ENCODE results near the gene ZDBF2.

DNA sequence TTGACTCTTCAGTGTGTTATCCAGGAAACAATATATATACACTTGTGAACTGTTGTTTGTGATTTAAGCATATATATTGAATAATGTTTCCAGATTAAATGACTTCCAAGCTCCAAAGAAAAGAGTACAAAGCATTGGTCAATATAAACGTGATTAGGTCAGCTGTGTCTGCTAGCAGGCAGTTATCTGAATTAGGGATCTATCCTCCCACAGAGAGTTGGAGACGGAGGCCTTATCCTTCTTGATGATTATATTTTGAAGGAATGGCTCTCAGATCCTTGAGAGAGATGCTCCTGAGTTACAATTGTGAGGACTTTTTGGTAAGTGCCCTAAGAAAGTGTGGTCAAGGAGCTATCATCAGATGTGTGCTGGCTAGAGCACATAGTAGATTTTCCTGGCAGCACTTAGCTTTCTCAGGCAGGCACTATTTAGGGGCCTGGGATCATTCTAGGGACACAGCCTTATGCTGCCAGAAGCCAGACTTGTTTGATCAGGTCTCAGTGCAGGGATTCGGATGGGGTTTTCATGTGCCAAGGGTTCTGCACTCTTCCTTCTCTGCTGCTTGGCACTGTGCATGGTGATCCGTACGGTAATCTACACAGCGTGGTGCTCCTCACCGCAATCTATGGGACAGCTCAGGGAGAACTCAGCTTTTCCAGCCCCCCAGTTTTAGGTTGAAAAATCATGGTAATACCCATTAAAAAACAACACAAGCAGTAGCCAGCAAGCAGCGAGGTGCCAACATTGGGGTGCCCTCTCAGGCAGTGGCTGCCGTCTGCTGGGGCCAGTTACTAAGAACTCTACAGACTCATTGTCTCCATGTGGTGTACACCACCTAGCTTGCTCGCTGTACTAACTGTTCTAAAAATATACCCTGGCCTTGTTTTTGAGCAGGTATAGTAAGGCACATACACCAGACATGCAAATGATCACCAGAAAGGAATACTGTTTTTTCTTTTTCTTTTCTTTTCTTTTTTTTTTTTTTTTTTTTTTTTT lies 8.0 kb upstream of the ZDBF2 start:
- TF ChIP-seq, protein P1, sequence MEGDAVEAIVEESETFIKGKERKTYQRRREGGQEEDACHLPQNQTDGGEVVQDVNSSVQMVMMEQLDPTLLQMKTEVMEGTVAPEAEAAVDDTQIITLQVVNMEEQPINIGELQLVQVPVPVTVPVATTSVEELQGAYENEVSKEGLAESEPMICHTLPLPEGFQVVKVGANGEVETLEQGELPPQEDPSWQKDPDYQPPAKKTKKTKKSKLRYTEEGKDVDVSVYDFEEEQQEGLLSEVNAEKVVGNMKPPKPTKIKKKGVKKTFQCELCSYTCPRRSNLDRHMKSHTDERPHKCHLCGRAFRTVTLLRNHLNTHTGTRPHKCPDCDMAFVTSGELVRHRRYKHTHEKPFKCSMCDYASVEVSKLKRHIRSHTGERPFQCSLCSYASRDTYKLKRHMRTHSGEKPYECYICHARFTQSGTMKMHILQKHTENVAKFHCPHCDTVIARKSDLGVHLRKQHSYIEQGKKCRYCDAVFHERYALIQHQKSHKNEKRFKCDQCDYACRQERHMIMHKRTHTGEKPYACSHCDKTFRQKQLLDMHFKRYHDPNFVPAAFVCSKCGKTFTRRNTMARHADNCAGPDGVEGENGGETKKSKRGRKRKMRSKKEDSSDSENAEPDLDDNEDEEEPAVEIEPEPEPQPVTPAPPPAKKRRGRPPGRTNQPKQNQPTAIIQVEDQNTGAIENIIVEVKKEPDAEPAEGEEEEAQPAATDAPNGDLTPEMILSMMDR (IDR thresholded peaks at IDR 0.05), result no peak
- TF ChIP-seq POLR2A (IDR thresholded peaks at IDR 0.05), result no peak
